Activated gamma-delta T cell (primary cell): ENCODE measurements around the gene NDRG2.
"Not testable (repeated sequence)": the region's sequence is repeated elsewhere in the genome, so short reads cannot be mapped to it uniquely, and the experiment has no call there.

Source experiments
- DNase-seq: peaks from one replicate; lab custom pipeline; 2025; lab: John Stamatoyannopoulos, UW

Gene NDRG2

DNA sequence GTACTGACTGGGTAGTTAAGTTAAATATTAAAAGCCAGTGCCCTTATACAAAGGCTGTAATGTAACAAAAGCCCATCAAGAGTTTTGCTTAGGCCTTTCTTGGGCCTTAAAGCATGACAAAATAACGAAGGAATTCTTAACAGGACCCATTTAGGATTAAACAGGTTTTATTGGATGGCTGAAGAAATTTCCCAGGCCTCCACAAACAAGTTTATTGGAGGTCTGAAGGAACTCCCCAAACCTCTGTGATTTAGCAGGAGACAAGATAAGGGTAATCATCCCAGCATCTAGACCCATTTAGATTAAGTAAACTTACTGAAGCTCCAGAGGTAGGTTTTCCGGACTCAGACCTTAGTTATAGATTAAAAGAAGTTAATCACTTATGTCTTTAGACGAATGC is 15.1 kb downstream of the NDRG2 start:
- not testable (repeated sequence) for DNase-seq

DNA sequence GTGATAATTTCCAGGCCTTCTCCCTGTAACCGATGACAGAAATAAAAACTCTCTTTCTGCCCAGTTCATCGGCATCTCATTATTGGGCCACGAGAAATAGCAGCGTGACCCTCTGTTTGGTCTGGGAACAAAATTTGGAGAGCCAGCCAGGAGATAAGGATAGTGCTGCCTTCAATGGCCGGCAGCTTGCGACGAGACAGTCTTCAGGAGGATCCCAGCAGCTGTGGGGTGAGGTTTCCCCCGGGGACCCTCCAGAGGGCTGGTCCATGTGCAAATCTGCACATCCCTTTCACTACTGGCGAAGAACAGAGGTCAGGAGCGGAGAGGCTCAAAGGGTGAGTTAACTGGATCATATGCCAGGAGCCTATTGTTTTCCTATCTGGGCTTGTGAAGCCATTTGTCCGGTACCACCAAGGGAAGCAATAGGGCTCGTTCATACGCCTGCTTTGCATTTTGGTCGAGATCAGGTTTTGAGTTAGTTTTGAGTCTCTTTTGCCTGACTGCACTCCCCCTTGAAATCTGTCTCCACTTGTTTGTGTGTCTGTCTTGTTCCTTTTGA is 21.0 kb downstream of the NDRG2 start:
- no peak for DNase-seq

DNA sequence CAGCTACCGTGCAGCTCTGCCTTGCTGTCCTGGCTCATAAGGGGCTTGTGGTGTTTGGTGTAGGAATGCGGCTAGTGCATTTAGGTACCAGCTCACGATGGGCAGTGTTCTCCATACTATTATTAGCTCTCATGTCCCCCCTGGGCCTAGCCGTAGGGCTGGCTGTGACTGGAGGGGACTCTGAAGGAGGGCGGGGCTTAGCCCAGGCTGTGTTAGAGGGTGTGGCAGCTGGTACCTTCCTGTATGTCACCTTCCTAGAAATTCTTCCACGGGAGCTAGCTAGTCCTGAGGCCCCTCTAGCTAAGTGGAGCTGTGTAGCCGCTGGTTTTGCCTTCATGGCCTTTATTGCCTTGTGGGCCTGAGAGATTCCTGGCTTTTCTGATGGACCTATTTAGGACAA is 23.6 kb downstream of the NDRG2 start:
- DNase-seq: no peak

DNA sequence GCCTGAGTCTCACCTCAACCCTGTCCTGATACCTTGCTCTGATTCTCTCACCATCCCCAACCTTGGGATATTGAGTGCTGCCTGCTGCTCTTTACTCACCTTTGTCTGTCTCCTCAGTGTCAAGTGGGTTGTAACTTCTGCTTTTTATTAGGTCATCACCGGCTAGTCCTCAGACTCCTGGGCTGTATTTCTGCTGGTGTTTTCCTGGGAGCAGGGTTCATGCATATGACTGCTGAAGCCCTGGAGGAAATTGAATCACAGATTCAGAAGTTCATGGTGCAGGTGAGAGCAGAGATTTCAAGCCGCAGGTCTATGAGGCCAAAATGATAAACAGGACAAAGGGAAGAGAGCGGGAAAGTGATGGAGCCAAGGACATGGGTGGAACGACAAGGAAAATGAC is 25.3 kb downstream of the NDRG2 start:
- DNase-seq: no peak

DNA sequence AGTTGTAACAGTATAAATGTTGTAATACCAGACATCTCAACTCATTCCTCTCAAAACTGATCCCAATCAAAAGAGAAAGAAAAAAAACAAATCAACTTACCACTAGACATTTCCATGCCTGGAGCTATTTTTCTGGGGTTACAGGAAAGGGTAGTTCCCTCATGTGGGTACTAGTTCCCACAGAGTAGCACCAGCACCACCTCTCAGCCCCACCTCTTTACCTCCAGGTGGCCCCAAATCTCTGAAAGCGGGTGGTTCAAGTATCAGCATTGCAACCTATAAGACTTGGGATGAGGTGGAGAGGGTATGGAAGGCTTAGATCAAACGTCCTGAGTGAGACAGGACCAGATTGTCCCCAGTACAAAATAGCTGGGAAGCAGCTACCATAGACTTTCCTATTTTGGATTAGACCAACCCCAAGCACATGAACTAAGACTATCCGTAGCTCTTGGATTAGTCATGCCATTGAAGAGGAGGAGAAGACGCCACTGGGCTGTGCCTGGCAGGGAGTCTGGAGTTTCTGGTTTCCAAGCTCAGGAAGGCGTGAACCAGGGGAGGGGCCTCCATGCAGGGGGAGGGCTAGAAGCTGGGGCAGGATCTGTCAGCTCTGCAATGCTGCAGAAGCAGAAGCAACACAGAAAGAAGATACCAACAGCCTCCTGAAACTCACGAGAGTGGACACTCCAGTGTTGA is 26.0 kb downstream of the NDRG2 start, which contains the start of gene SLC39A2:
Gene SLC39A2 (plus strand): TSS at position 620 of the 693 bp plus-strand sequence. CDS start 154 bp downstream, outside the sequence.
- no peak for DNase-seq

DNA sequence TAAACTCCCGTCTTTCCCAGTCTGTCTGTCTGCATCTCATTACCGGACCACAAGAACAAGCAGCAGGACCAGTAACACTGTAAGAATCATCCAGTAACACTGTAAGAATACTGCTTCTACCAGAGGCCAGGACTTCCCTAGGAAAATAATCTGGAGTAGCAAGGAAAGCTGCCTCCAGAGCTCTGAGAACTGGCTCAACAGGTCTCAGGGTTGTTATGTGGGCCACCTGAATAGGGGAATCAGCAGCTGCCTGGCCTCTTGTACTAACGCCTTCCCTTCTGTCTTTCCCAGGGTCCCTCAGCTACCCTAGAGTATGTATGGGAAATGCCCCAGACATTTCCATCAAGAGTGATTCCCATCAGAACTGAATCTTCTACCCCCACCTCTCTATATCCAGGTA is 26.7 kb downstream of the NDRG2 start:
- DNase-seq: no peak

DNA sequence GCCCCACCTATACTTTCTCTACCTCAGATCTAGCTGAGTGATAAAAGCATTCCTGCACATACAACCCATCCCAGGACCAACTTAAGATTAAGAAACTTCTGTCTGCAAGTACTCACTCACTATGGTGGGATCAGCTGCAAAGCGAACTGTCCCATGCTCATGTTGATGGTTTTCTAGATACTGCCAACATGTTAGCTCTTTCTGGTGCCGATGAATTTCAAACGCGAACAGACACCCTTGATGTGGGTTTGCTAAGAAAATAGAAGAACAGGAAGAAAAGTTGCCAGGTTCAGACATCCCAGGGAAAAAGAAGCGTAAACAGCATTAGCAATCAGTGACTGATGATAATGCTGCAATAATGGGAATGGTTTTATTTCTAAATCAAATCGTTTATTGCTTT is 27.3 kb downstream of the NDRG2 start:
- no peak for DNase-seq

DNA sequence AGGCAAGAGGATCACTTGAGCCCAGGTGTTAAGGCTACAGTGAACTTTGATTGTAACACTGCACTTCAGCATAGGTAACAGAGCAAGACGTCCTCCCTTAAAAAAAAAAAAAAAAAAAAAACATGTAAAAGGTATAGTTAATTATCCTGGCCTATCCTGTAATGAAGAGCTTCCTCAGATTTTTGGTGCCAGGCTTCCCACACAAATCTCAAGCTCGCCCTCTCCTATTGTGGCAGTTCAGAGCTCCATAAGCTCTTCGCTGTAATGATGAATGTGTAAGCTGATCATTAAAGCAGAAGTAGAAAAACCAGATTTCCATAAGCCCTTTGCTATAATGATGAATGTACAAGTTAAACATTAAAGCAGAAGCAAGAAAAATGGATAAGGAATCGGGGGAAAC is 27.7 kb downstream of the NDRG2 start:
- no peak for DNase-seq

DNA sequence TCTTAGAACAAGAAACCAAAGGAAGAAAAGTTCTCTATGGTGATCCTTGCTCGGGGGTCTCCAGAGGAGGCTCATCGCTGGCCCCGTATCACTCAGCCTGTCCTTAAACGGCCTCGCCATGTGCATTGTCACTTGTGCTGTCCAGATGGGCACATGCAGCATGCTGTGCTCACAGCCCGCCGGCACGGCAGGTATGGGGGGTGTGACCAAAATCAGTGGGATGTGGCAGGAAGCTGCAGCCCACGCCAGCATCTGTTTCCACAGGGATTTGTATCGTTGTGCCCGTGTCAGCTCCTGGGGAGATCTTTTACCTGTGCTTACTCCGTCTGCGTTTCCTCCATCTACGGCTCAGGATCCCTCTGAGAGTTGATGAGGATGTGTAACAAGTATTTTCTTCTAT is 28.3 kb downstream of the NDRG2 start:
- DNase-seq: no peak

DNA sequence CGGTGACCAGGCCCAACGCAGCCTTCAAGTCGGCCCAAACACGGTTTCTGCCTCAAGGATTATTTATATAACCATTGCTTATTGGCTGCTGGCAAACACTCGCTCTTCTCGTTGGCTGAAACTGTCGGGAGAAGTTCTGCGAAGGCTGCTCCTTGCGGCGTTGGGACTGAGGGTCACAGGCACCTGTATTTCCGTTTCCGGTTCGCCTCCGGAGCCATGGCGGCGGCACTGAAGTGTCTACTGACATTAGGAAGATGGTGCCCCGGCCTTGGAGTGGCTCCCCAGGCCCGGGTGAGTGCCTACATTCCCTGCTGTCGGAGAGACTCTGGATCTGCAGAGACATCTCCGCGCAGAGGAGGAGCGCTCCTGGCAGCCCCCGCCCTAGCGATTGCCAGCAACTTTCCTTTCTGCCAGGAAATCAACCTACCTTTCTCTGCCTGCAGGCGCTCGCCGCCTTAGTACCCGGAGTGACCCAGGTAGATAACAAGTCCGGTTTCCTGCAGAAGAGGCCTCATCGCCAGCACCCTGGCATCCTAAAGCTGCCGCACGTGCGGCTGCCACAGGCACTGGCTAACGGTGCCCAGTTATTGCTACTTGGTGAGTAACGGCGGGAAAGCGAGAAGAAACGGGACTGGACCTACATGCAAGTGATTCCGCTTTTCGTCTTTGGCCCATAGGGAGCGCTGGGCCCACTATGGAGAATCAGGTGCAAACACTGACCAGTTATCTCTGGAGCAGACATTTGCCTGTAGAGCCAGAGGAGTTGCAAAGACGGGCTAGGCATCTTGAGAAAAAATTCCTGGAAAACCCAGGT is 34.9 kb downstream of the NDRG2 start, which contains the start of gene METTL17:
Gene METTL17 (plus strand): TSS at position 194 of the 814 bp plus-strand sequence. CDS start 23 bp downstream, at position 217.
- peak; percentile 50 for DNase-seq

DNA sequence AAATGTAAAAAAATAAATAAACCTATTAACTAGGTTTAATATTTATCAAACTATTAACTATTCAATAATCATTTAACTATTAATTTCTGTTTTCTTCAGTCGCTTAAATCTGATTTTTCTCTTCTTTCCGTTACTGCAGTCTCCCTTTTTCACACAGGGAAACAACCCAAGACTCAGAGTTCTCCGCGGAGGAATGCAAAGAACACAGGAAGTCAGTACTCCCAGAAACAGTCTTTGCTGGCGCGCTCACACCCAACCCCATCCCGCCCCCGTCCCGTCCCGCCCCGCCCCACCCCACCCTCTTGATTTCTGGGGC is 35.4 kb downstream of the NDRG2 start:
- DNase-seq: no peak

DNA sequence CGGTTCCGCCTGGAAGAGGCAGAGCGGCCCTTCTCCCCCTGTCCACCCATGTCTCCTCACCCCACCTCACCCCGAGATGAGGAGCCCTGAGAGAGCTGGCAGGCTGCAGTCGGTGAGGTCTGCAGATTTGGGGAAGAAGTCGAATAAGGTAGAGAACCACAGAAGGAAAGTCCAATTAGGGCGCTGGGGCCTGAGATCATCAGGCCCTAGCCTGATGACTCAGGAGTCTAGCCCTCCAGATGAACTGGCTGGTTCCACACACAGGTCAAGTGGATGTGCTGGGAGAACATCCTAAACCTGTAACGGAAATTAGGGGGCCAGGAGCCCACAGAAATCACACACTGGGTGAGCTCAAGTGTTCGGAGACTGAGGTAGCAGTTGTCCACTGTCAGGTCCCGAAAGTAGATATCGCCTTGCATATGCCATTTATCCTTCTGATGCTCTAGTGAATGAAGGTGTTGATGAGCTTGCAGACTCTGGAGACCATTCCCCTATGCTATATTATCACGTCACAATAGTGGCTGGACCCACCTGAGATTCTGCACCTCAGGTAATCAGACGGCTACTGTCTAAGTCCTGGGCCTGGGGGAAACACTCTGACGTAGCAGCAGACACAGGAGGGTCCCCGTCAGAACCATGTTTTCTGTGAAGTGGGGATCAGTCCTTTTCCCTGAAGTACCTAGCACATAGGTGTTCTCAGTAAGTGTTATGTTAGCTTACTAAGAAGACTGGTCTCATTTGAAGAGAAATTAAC is 36.0 kb downstream of the NDRG2 start:
- no peak for DNase-seq

DNA sequence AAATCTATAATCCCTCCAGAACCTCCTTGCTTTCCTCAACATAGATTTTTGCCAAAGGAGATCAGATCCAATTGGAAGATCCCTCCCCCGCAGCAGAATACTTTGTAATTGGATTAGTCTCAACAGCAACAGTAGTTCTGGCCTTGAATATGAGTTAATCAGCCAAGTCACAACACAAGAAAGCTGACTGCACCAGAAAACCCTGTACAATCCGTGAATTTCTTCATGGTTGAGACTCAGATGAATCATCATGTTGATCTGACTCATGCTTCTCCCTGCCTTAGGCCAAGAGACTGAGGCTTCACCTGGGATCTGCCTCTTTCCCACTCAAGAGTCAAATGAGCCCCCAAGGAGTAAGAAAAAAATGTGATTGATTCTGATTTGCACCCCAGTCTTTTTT is 38.0 kb downstream of the NDRG2 start:
- DNase-seq: no peak

DNA sequence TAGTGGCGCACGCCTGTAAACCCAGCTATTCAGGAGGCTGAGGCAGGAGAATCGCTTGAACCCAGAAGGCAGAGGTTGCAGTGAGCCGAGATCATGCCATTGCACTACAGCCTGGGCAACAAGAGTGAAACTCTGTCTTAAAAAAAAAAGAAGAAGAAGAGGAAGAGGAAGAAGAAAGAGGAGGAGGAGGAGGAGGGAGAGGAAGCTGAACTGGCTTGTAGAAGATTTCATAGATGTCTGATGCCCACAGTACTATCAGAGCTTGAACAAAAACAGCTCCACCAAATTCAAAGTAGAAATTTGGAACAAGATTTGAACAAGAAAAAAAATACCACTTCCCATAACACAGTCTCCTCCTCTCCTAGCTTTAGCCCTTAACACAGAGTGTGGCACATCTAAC is 39.2 kb downstream of the NDRG2 start:
- not testable (repeated sequence) for DNase-seq

DNA sequence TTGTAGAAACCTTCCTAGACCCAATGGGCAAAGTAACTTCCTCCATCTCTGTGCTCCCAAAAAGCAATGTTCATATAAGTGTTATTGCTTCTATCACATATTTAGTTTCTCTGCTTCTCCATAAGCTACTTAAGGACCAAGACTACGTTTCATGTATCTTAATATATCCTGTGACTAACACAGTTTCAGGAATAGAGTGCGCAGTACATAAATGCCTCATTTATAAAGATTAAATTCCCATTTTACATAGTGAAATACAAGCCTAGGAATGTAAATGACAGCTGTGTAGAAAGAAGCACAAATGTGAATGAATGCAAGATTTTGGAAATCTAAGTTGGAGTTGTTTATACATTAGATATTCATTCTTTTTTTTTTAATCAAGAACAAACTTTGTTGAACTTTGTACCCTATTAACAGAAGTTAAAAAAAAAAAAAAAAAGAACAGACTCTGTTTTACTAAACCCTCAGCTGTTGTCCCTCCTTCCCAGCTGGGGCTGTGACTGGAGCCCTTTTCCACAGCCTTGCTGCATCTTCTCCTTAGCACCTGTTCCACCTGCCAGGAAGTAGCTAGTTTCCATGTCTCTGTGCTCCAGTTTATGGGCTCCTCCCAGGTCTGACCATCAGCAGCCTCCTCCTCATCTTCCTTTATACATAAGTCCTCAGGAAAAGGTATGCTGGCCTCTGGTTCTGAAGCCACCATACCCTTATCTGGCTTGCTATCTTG is 42.1 kb downstream of the NDRG2 start:
- no peak for DNase-seq

DNA sequence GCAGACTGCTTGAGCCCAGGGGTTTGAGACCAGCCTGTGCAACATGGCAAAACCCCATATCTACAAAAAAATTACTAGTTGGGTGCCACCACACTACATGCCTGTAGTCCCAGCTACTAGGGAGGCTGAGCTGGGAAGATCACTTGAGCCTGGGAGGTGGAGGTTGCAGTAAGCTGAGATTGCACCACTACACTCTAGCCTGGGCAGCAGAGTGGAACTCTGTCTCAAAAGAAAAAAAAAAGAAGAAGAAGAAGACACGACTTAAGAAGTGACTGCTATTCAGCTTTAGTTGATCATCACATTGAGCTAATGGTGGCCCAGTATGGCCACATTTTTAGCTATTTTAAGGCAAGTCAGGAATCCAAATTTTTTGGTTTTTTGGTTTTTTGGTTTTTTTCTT is 44.0 kb downstream of the NDRG2 start:
- DNase-seq: no peak

DNA sequence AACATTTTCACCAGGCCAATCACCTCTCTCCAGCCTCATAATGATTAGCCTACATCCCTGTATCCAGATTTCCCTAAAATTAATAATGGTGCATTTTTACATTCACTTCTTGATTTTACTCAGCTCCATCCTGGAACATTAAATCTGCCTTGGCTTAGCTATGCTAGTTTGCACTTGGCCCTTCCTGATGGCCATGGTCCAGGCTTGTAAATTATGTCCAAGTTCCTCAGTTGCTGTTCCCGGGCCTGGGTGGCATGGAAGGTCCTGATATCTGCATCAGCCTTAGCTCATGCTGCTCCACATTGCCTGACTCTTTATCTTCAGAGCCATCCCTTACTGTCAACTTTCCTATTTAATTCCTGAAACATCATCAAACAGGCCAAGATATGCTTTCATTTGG is 46.2 kb downstream of the NDRG2 start:
- DNase-seq: no peak

DNA sequence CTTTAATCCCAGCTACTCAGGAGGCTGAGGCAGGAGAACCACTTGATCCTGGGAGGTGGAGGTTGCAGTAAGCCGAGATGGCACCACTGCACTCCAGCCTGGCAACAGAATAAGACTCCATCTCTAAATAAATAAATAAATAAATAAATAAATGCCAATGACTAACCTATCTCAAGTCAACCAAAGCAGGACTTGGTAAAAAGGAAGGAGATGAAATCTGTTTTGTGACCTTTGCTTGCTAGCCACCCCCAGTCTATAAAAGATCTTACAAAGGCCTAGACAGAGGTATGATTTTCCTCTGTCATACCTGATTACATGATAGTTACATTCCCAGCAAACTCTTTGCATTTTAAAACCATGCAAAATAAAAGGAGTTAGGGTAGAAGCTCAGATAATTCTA is 48.6 kb downstream of the NDRG2 start:
- no peak for DNase-seq

DNA sequence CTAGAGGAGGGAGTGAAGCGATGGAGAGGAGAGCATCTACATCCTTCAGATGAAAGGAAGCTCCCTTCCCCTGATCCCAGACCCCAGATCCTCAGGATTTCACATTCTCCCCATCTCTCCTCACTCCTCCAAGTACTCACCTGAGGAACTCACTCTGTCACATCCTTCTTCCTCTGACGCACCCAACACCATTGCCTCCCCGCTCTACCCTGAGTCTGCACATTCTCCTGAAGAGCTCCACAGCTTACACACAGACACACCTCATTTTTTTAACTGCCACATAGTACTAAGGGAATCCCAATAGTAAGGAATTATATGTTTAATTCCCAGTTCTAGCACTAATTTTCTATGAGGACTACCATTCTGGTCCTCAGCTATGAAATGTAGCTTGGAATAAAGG is 51.4 kb downstream of the NDRG2 start:
- no peak for DNase-seq

DNA sequence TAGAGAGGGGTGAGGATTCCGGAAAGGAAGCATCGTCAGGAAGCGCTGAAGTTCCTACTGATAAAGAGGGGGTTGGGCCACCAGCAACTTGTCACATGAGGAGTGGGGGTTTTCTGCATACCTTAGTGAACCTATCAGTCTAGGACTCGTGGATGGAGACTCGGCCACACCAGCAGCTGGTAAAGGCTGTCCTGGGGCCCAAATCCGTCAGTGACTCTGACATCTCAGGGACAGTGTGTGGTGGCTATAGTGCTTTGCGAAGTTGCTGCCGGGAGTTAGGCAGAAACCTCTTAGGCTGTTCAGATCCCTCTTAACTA is 53.2 kb downstream of the NDRG2 start:
- no peak for DNase-seq

DNA sequence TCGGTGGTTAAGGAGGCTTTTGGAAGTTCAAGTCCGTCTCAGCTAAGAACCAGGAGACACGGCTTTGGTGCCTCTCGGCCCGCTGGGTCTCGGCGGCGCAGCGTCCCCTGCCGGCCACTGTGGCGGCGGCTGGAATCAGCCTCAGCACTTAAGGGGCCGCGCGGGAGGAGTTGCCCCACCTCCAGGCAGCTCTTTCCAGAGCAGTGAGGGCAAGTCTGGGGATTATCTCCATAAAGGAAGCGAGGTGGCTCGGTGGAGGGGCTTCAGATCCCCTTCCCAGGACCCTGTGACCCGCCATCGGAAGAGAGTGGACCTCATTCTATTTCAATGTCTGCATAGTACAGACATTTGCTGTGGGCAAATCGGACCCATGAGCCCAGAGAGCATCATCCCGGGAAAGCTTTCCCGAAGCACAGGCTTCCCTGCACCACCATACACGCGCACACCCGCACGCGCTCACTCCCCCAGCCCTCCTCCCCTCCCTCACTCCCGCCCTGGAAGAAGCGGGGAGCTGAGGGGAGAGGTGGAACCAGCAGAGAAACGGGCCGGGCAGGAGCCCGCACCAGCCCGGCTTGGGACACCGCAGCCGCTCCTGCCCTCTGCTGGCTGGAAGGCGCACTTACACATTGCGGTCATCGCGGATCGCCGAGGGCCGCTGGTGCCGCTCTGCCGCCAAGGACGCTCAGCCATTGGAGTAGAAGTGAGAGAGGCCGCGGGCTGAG is 53.7 kb downstream of the NDRG2 start:
- DNase-seq: peak; percentile 47
